Measurements from ENCODE around the gene SLIT3.

Gene SLIT3

GRCh38 chr5:168979135-168979534, 321.8 kb downstream of the SLIT3 start:
- DNase-seq = no peak

- DNase-seq = no peak
These were observed 322.4 kb downstream of the SLIT3 start for GRCh38 chr5:168978500-168978899.

GRCh38 chr5:168978015-168978414, 322.9 kb downstream of the SLIT3 start:
- no peak for DNase-seq

GRCh38 chr5:168976311-168976970, 324.5 kb downstream of the SLIT3 start:
- no peak for DNase-seq

- DNase-seq = no peak
These were observed 325.6 kb downstream of the SLIT3 start for GRCh38 chr5:168975331-168975730.

- DNase-seq = no peak
These were observed 326.9 kb downstream of the SLIT3 start for GRCh38 chr5:168974082-168974481.

- DNase-seq = no peak
These were observed 328.2 kb downstream of the SLIT3 start for GRCh38 chr5:168972731-168973130.

GRCh38 chr5:168971100-168971499, 329.8 kb downstream of the SLIT3 start:
- DNase-seq = no peak

GRCh38 chr5:168969326-168969886, 331.5 kb downstream of the SLIT3 start:
- DNase-seq = no peak

- DNase-seq = no peak
These were observed 332.9 kb downstream of the SLIT3 start for GRCh38 chr5:168967882-168968620.

- DNase-seq = no peak
These were observed 335.3 kb downstream of the SLIT3 start for GRCh38 chr5:168965638-168966037.

- no peak for DNase-seq
These were observed 336.8 kb downstream of the SLIT3 start for GRCh38 chr5:168964182-168964581.

- DNase-seq = no peak
These were observed 338.6 kb downstream of the SLIT3 start for GRCh38 chr5:168962306-168962705.

GRCh38 chr5:168961681-168962080, 339.3 kb downstream of the SLIT3 start:
- no peak for DNase-seq

- DNase-seq = no peak
These were observed 340.4 kb downstream of the SLIT3 start for GRCh38 chr5:168960497-168960896.

- no peak for DNase-seq
These were observed 347.6 kb downstream of the SLIT3 start for GRCh38 chr5:168953351-168953750.

GRCh38 chr5:168952196-168952595, 348.7 kb downstream of the SLIT3 start:
- no peak for DNase-seq

- DNase-seq = no peak
These were observed 349.2 kb downstream of the SLIT3 start for GRCh38 chr5:168951769-168952168.

GRCh38 chr5:168951356-168951755, 349.6 kb downstream of the SLIT3 start:
- DNase-seq = no peak

GRCh38 chr5:168950241-168950951, 350.5 kb downstream of the SLIT3 start:
- no peak for DNase-seq

GRCh38 chr5:168948746-168949145, 352.2 kb downstream of the SLIT3 start:
- DNase-seq = no peak

GRCh38 chr5:168947212-168947868, 353.6 kb downstream of the SLIT3 start:
- no peak for DNase-seq

GRCh38 chr5:168946363-168946762, 354.6 kb downstream of the SLIT3 start:
- no peak for DNase-seq
